Aorta (tissue), 5 donors: ENCODE results near the gene SENP3. TPM values are rescaled to one million over a fixed set of nuclear protein-coding genes. Genes with fewer than 3 reads are reported as not detected.

ENCODE experiments used
- ATAC-seq: fragments of 200-7000 bp; cut with Tn5 transposase; one replicate; pipeline ENCODE4 v1.9.1; 2022; ENCODE audit warnings: moderate library complexity; ENCODE audit not compliant: low FRiP score
- DNase-seq, 2 donors: peaks; one replicate each; pipeline ENCODE4 v3.0.0-alpha.2; 2020
- H3K27ac ChIP-seq, 2 donors: one replicate each; pipeline ENCODE4 v1.5.1; 2013; ENCODE audit warnings: low read length in 2 of 2, mild to moderate bottlenecking in 2 of 2, moderate library complexity in 2 of 2, control low read depth in 1 of 2, inconsistent platforms in 1 of 2, low read depth in 1 of 2
- H3K27me3 ChIP-seq, 2 donors: one replicate each; pipeline ENCODE4 v1.6.1; 2013; ENCODE audit warnings: control low read depth in 1 of 2, low read length in 1 of 2, mild to moderate bottlenecking in 1 of 2, moderate library complexity in 1 of 2; ENCODE audit not compliant: insufficient read depth in 2 of 2, control insufficient read depth in 1 of 2
- H3K36me3 ChIP-seq, 2 donors: one replicate each; pipeline ENCODE4 v1.6.1; 2013; ENCODE audit warnings: control low read depth in 1 of 2, low read length in 1 of 2, mild to moderate bottlenecking in 1 of 2; ENCODE audit not compliant: insufficient read depth in 2 of 2, control insufficient read depth in 1 of 2
- H3K4me1 ChIP-seq, 2 donors: one replicate each; pipeline ENCODE4 v1.6.1; 2013; ENCODE audit warnings: low read length in 2 of 2, control low read depth in 1 of 2, mild to moderate bottlenecking in 1 of 2, moderate library complexity in 1 of 2; ENCODE audit not compliant: insufficient read depth in 2 of 2, control insufficient read depth in 1 of 2
- H3K4me3 ChIP-seq, 2 donors: one replicate each; pipeline ENCODE4 v1.5.1; 2013; ENCODE audit warnings: low read length in 2 of 2, control low read depth in 1 of 2, mild to moderate bottlenecking in 1 of 2
- H3K9me3 ChIP-seq: one replicate; pipeline ENCODE4 v1.6.1; 2013; ENCODE audit warnings: mild to moderate bottlenecking, low read length; ENCODE audit not compliant: control insufficient read depth
- WGBS, 2 donors: extraction: QIAGEN DNeasy Blood & Tissue Kit; methylation state at CpG; one replicate each; pipeline ENCODE4 v1.1.7; 2013; 5-methylcytosine and 5-hydroxymethylcytosine counted together
- intact Hi-C, 2 donors: fragments of 100-400 bp; cut with DNase I; formaldehyde crosslinking; loops; one replicate each; pipeline versions ENCODE4 v1.14.2 to v1.15.0; 2022
- polyA plus RNA-seq, 2 donors: library from polyadenylated mRNA; stranded (reverse); fragments of 200-250 nt; gene quantifications; one replicate each; pipeline ENCODE4 v1.2.3, GENCODE V29; 2013
- total RNA-seq, 2 donors: library from RNA; stranded (reverse); fragmentation: NEBNext Ultra II Directional; extraction: Animal tissue kit (Norgen Biotek cat#: 25700); gene quantifications; one replicate each; pipeline ENCODE4 v1.2.1, GENCODE V29; 2021
- donor health status: healthy with polysubstance abuse.
- donor health status: Bipolar disorder and iron deficiency.
- donor health status: DM: no; HTN: no; CAD: no.
- donor health status: DM: no; HTN: no; CAD: no.
- donor health status: DM: yes; HTN: yes; CAD: no.

SENP3 gene
- total and polyA plus RNA-seq, 4 donors, result 36.2 to 75.1 (median 43.3) TPM

DNA sequence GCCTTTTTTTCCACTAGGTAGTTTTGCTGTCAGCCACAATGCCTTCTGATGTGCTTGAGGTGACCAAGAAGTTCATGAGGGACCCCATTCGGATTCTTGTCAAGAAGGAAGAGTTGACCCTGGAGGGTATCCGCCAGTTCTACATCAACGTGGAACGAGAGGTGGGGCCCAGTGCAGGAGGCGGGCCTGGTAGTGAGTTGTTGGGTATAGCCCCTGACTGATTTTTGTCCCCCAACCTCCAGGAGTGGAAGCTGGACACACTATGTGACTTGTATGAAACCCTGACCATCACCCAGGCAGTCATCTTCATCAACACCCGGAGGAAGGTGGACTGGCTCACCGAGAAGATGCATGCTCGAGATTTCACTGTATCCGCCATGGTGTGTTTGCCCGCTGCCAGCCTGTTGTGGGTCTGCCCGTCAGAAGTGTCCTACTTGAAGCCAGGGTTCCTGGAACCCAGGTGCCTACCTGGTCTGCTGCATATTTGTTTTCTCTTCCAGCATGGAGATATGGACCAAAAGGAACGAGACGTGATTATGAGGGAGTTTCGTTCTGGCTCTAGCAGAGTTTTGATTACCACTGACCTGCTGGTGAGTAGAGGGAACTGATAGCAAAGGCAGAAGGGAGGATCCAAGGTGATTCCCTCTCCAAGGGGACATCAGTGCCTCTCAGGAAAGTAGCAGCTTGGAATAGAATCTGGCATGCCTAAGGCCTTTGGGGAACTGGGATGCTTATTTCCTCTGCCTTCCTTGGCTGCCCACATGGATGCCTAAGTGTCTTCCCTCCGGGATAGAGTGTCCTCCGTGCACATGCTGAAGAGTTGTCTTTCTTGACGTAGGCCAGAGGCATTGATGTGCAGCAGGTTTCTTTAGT lies 15.8 kb downstream of the SENP3 start:
- Histone ChIP-seq H3K4me3 (no peak overlapping the region), H3K27me3 (no peaks in the 10 kb centered on the region), H3K36me3 (peaks cover 0 to 18% of the 10 kb centered on the region in 2 donors), H3K27ac (no peak overlapping the region), H3K4me1 (peaks cover 0 to 4% of the 10 kb centered on the region in 2 donors), H3K9me3 (no peaks in the 10 kb centered on the region)
- DNase-seq (no peak), ATAC-seq (no peak)
- intact Hi-C loops, result no loop called here
- 74 to 76% methylated on average over 17 of the region's 17 CpGs for WGBS, 2 donors

DNA sequence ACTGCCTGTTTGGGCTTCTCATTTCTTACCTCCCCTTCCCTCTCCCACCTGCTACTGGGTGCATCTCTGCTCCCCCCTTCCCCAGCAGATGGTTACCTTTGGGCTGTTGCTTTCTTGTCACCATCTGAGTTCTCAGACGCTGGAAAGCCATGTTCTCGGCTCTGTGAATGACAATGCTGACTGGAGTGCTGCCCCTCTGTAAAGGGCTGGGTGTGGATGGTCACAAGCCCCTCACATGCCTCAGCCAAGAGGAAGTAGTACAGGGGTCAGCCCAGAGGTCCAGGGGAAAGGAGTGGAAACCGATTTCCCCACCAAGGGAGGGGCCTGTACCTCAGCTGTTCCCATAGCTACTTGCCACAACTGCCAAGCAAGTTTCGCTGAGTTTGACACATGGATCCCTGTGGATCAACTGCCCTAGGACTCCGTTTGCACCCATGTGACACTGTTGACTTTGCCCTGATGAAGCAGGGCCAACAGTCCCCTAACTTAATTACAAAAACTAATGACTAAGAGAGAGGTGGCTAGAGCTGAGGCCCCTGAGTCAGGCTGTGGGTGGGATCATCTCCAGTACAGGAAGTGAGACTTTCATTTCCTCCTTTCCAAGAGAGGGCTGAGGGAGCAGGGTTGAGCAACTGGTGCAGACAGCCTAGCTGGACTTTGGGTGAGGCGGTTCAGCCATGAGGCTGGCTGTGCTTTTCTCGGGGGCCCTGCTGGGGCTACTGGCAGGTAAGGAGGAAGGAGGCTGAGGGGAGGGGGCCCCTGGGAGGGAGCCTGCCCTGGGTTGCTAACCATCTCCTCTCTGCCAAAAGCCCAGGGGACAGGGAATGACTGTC lies 17.5 kb downstream of the SENP3 start, which contains the start of gene CD68:
CD68 (plus strand) TSS at position 638 of the 833 bp plus-strand sequence; CDS start at position 678, 40 bp downstream.
- WGBS, 2 donors, result 18 to 21% methylated on average over 7 of the region's 7 CpGs
- peak within 1 kb of the TSS in 1 of 2 donors; percentile 30 for H3K27ac ChIP-seq
- peaks cover 0 to 18% of the 10 kb centered on the region in 2 donors for H3K36me3 ChIP-seq
- H3K27me3 ChIP-seq, result no peaks in the 10 kb centered on the region
- intact Hi-C loops, result no loop called here
- H3K9me3 ChIP-seq, result no peaks in the 10 kb centered on the region
- peak; percentile 65 for ATAC-seq
- peaks cover 0 to 4% of the 10 kb centered on the region in 2 donors for H3K4me1 ChIP-seq
- no peak within 1 kb of the TSS for H3K4me3 ChIP-seq
- DNase-seq, result peak; percentile 87 to 91

DNA sequence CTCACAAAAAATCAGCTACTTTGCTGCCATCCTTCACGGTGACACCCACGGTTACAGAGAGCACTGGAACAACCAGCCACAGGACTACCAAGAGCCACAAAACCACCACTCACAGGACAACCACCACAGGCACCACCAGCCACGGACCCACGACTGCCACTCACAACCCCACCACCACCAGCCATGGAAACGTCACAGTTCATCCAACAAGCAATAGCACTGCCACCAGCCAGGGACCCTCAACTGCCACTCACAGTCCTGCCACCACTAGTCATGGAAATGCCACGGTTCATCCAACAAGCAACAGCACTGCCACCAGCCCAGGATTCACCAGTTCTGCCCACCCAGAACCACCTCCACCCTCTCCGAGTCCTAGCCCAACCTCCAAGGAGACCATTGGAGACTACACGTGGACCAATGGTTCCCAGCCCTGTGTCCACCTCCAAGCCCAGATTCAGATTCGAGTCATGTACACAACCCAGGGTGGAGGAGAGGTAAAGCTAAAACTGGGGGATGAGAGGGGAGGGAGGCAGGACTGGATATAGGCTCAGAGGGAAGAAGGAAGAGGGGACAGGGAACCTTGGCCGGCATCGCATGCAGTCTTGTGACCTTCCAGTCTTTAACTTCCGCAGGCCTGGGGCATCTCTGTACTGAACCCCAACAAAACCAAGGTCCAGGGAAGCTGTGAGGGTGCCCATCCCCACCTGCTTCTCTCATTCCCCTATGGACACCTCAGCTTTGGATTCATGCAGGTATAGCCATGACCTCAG lies 18.3 kb downstream of the SENP3 start:
- peak in 1 of 2 donors; percentile 61 for DNase-seq

GRCh38 chr17:7580604-7581575 lies 19.2 kb downstream of the SENP3 start:
- Histone ChIP-seq H3K27ac (no peak overlapping the region), H3K27me3 (no peaks in the 10 kb centered on the region), H3K9me3 (no peaks in the 10 kb centered on the region), H3K36me3 (peaks cover 0 to 8% of the 10 kb centered on the region in 2 donors), H3K4me1 (peaks cover 0 to 4% of the 10 kb centered on the region in 2 donors), H3K4me3 (no peak overlapping the region)
- WGBS, 2 donors, result 81 to 82% methylated on average over 23 of the region's 23 CpGs
- DNase-seq (no peak), ATAC-seq (no peak)
- intact Hi-C loops, result no loop called here

More for the DNA sequence above, 18.3 kb downstream of the SENP3 start:
- H3K27me3 ChIP-seq, result no peaks in the 10 kb centered on the region
- peak overlapping the region in 1 of 2 donors; percentile 30 for H3K27ac ChIP-seq
- WGBS, 2 donors, result 61% methylated on average over 11 to 12 of the region's 12 CpGs
- H3K4me1 ChIP-seq, result peaks cover 0 to 4% of the 10 kb centered on the region in 2 donors
- H3K9me3 ChIP-seq, result no peaks in the 10 kb centered on the region
- H3K4me3 ChIP-seq, result no peak overlapping the region
- H3K36me3 ChIP-seq, result peaks cover 0 to 12% of the 10 kb centered on the region in 2 donors
- no peak for ATAC-seq
- intact Hi-C loops, result no loop called here

GRCh38 chr17:7582396-7583252 lies 20.9 kb downstream of the SENP3 start:
- DNase-seq, result peak; percentile 70 to 80
- no peak for ATAC-seq
- H3K4me1 ChIP-seq, result peaks cover 0 to 4% of the 10 kb centered on the region in 2 donors
- intact Hi-C loops, result no loop called here
- H3K4me3 ChIP-seq, result no peak overlapping the region
- peaks cover 0 to 5% of the 10 kb centered on the region in 2 donors for H3K36me3 ChIP-seq
- peak overlapping the region; percentile 47 to 73 for H3K27ac ChIP-seq
- H3K9me3 ChIP-seq, result no peaks in the 10 kb centered on the region
- H3K27me3 ChIP-seq, result no peaks in the 10 kb centered on the region
- WGBS, 2 donors, result 83 to 87% methylated on average over 33 to 36 of the region's 36 CpGs

DNA sequence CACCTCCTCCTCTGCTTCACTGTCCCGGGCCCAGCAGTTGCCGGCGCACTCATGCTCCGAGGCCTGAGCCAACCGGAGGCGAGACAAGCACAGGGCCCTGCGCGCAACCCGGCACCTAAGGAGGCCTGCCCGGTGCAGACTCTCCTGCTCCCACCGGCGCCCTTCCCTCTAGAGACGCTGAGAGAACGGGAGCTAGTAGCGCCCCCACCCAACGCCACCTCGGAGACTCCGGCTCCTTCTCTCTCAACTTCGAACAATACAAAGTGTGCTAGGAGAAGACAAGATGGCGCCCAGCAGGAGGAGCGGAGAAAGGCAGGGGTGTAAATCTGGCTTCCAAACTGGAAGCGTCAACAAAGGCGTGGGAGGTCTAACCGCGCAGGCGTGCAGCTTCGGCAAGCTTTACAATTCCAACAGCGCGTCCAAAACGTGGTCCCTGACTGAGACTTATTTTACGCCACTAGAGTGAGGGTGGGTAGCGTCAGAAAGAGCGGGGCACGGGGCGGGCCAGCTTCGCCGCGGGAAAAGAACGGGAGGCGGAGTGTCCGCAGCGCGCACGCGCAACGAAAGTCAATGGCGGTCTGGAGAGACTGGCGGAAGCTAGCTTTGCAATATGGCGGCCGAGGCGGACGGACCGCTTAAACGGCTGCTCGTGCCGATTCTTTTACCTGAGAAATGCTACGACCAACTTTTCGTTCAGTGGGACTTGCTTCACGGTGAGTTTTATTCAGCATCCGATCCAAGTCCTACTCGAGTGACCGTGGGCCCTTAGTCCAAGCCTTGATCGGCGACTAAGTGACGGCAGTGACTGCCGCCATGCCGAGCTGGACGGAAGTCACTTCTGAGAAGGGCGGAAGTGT lies 21.8 kb downstream of the SENP3 start, which contains the start of gene MPDU1:
MPDU1 (plus strand) TSS at position 600 of the 857 bp plus-strand sequence; CDS start at position 611, 11 bp downstream.
- peaks cover 0 to 4% of the 10 kb centered on the region in 2 donors for H3K4me1 ChIP-seq
- no peaks in the 10 kb centered on the region for H3K36me3 ChIP-seq
- intact Hi-C loops, result no loop called here
- peak; percentile 98 to 99 for DNase-seq
- H3K27me3 ChIP-seq, result no peaks in the 10 kb centered on the region
- H3K27ac ChIP-seq, result peak within 1 kb of the TSS; percentile 47 to 81
- peak within 1 kb of the TSS in 1 of 2 donors; percentile 1 for H3K4me3 ChIP-seq
- ATAC-seq, result peak; percentile 94
- 14% methylated on average over 69 of the region's 69 CpGs for WGBS, 2 donors
- H3K9me3 ChIP-seq, result no peaks in the 10 kb centered on the region
